ENCODE results near the gene HTR4. TPM values are rescaled to one million over a fixed set of nuclear protein-coding genes. Genes with fewer than 3 reads are reported as not detected.

The HTR4 gene
- polyA plus RNA-seq, 1 donor (not counting 4 experiments of a cell fraction or from before 2014, with no cell fraction given) = not detected

DNA sequence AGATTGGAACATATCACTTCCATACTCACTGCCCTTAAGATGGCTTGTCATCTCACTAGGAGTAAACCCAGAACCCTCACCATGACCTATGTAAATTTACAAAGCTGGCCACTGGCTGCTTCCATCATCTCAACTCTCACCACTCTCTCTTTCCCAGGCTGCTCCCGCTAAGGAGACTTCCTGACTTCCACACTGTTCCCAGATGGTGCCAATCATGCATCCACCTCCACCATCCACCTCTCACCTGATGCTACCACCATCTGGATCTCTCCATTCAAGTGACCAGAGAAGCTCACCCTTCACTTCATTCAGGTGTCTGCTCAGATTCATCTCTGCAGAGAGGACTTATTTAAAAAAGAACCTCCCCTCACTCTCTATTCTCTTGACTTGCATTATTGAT, 91.3 kb downstream of the HTR4 start:
- DNase-seq (ENCODE audit: low read depth, low spot score) (no peak), FAIRE-seq (no peak)
- no peaks in the 10 kb centered on the region for H3K36me3 ChIP-seq (ENCODE audit: control insufficient read depth in 2 of 2, extremely low read depth in 1 of 2, insufficient read depth in 2 of 2, low read length in 2 of 2)
- H3K4me1 ChIP-seq (ENCODE audit: control insufficient read depth, extremely low read depth, insufficient read depth, low read length) = no peaks in the 10 kb centered on the region
- no peak overlapping the region for H3K4me2 ChIP-seq (ENCODE audit: control insufficient read depth, extremely low read depth, insufficient read depth, low read depth, low read length)
- no peak for TF ChIP-seq EZH2 (IDR thresholded peaks at IDR 0.05; ENCODE audit: low read length)
- TF ChIP-seq, protein P1, sequence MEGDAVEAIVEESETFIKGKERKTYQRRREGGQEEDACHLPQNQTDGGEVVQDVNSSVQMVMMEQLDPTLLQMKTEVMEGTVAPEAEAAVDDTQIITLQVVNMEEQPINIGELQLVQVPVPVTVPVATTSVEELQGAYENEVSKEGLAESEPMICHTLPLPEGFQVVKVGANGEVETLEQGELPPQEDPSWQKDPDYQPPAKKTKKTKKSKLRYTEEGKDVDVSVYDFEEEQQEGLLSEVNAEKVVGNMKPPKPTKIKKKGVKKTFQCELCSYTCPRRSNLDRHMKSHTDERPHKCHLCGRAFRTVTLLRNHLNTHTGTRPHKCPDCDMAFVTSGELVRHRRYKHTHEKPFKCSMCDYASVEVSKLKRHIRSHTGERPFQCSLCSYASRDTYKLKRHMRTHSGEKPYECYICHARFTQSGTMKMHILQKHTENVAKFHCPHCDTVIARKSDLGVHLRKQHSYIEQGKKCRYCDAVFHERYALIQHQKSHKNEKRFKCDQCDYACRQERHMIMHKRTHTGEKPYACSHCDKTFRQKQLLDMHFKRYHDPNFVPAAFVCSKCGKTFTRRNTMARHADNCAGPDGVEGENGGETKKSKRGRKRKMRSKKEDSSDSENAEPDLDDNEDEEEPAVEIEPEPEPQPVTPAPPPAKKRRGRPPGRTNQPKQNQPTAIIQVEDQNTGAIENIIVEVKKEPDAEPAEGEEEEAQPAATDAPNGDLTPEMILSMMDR (optimal IDR thresholded peaks at IDR 0.05 in 1 of 3, IDR thresholded peaks at IDR 0.05 in 1 of 3, conservative IDR thresholded peaks at IDR 0.05 in 1 of 3; ENCODE audit: extremely low read depth in 1 of 3, insufficient read depth in 2 of 3, low read length in 3 of 3) = no peak
- H3K9ac ChIP-seq (ENCODE audit: control insufficient read depth, extremely low read depth, insufficient read depth, low read length) = no peak overlapping the region
- dilution Hi-C loops (cut with MboI; ENCODE audit: extremely low pct_ligation_motif_present, low sequenced_read_pairs) = no loop called here
- no peaks in the 10 kb centered on the region for H3K9me3 ChIP-seq (ENCODE audit: control insufficient read depth, low read depth, low read length)
- H4K20me1 ChIP-seq (ENCODE audit: control insufficient read depth, extremely low read depth, insufficient read depth, low read length) = no peaks in the 10 kb centered on the region
- H3K27ac ChIP-seq (ENCODE audit: control insufficient read depth, insufficient read depth, low read length) = no peak overlapping the region
- H2AFZ ChIP-seq (ENCODE audit: control insufficient read depth, low read length) = no peak overlapping the region
- no peak overlapping the region for H3K4me3 ChIP-seq (ENCODE audit: control insufficient read depth in 2 of 3, extremely low read depth in 1 of 3, insufficient read depth in 2 of 3, low read depth in 1 of 3, low read length in 3 of 3)
- H3K79me2 ChIP-seq (ENCODE audit: control insufficient read depth, insufficient read depth, low read length) = no peaks in the 10 kb centered on the region
- no peaks in the 10 kb centered on the region for H3K9me1 ChIP-seq (ENCODE audit: control insufficient read depth, extremely low read depth, insufficient read depth, low read length)
- no peaks in the 10 kb centered on the region for H3K27me3 ChIP-seq (ENCODE audit: control insufficient read depth, extremely low read depth, insufficient read depth, low read length)

DNA sequence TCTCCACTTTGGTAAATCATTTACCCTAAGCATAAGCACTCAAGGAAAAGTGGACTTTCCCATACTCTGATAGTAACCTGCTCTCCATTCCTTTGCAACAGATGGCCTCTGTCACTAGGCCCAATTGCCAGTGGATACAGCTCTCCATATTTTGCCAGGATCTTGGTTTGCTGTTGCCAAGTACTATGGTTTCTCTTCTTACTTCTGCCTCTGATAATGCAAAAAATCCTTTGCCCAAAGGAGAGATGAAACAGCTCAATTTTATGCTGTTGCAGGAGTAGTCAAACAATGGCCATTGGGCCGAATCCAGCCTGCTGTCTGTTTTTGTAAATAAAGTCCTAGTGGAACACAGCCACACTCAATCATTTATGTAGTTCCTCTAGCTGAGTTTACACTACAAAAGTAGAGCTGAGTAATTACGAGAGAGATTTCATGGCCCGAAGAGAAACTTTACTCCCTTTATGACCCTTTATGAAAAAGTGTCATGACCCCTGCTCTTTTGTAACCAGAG, 92.5 kb downstream of the HTR4 start:
- no peak overlapping the region for H3K4me2 ChIP-seq (ENCODE audit: control insufficient read depth, extremely low read depth, insufficient read depth, low read depth, low read length)
- no peaks in the 10 kb centered on the region for H3K36me3 ChIP-seq (ENCODE audit: control insufficient read depth in 2 of 2, extremely low read depth in 1 of 2, insufficient read depth in 2 of 2, low read length in 2 of 2)
- H3K9me3 ChIP-seq (ENCODE audit: control insufficient read depth, low read depth, low read length) = no peaks in the 10 kb centered on the region
- no peak overlapping the region for H3K9ac ChIP-seq (ENCODE audit: control insufficient read depth, extremely low read depth, insufficient read depth, low read length)
- H4K20me1 ChIP-seq (ENCODE audit: control insufficient read depth, extremely low read depth, insufficient read depth, low read length) = no peaks in the 10 kb centered on the region
- H3K4me1 ChIP-seq (ENCODE audit: control insufficient read depth, extremely low read depth, insufficient read depth, low read length) = peaks cover 6% of the 10 kb centered on the region
- FAIRE-seq (no peak), DNase-seq (ENCODE audit: low read depth, low spot score) (no peak)
- H3K27ac ChIP-seq (ENCODE audit: control insufficient read depth, insufficient read depth, low read length) = no peak overlapping the region
- H3K79me2 ChIP-seq (ENCODE audit: control insufficient read depth, insufficient read depth, low read length) = no peaks in the 10 kb centered on the region
- TF ChIP-seq, protein P1 (optimal IDR thresholded peaks at IDR 0.05 in 1 of 3, IDR thresholded peaks at IDR 0.05 in 1 of 3, conservative IDR thresholded peaks at IDR 0.05 in 1 of 3; ENCODE audit: extremely low read depth in 1 of 3, insufficient read depth in 2 of 3, low read length in 3 of 3) = no peak
- no peak for TF ChIP-seq EZH2 (IDR thresholded peaks at IDR 0.05; ENCODE audit: low read length)
- no peaks in the 10 kb centered on the region for H3K9me1 ChIP-seq (ENCODE audit: control insufficient read depth, extremely low read depth, insufficient read depth, low read length)
- dilution Hi-C loops (cut with MboI; ENCODE audit: extremely low pct_ligation_motif_present, low sequenced_read_pairs) = no loop called here
- no peak overlapping the region for H2AFZ ChIP-seq (ENCODE audit: control insufficient read depth, low read length)
- H3K4me3 ChIP-seq (ENCODE audit: control insufficient read depth in 2 of 3, extremely low read depth in 1 of 3, insufficient read depth in 2 of 3, low read depth in 1 of 3, low read length in 3 of 3) = no peak overlapping the region
- H3K27me3 ChIP-seq (ENCODE audit: control insufficient read depth, extremely low read depth, insufficient read depth, low read length) = no peaks in the 10 kb centered on the region

All from keratinocyte (primary cell).